GM21381 (cell line): ENCODE measurements around the gene SPATA24.

ENCODE experiments used
- ATAC-seq: cut with Tn5 transposase; IDR thresholded peaks from one replicate; pipeline ENCODE4 v1.9.1; 2021; ENCODE audit warnings: mild to moderate bottlenecking, moderate library complexity; ENCODE audit not compliant: unreplicated experiment

Gene SPATA24

GRCh38 chr5:139383993-139384590, 19.8 kb downstream of the SPATA24 start:
- no peak for ATAC-seq

- ATAC-seq = no peak
Measured at GRCh38 chr5:139383275-139383992, 20.5 kb downstream of the SPATA24 start, which contains the start of gene SLC23A1. Gene SLC23A1 (minus strand): TSS chr5:139383297. CDS start chr5:139383253, 44 bp downstream.

GRCh38 chr5:139382807-139383206, 21.1 kb downstream of the SPATA24 start:
- ATAC-seq = no peak

- ATAC-seq = no peak
Measured at GRCh38 chr5:139381837-139382761, 21.8 kb downstream of the SPATA24 start.

- ATAC-seq = no peak
Measured at GRCh38 chr5:139379626-139380449, 24.1 kb downstream of the SPATA24 start.

- ATAC-seq = no peak
Measured at GRCh38 chr5:139378941-139379361, 24.9 kb downstream of the SPATA24 start.

GRCh38 chr5:139378101-139378825, 25.6 kb downstream of the SPATA24 start:
- no peak for ATAC-seq

GRCh38 chr5:139377226-139377625, 26.7 kb downstream of the SPATA24 start:
- ATAC-seq = no peak

- ATAC-seq = no peak
Measured at GRCh38 chr5:139376364-139376763, 27.5 kb downstream of the SPATA24 start.

- ATAC-seq = no peak
Measured at GRCh38 chr5:139374909-139375308, 29.0 kb downstream of the SPATA24 start.

GRCh38 chr5:139371482-139372435, 32.1 kb downstream of the SPATA24 start:
- no peak for ATAC-seq

- no peak for ATAC-seq
Measured at GRCh38 chr5:139369181-139369580, 34.7 kb downstream of the SPATA24 start.

- no peak for ATAC-seq
Measured at GRCh38 chr5:139368613-139369012, 35.3 kb downstream of the SPATA24 start.

- no peak for ATAC-seq
Measured at GRCh38 chr5:139364466-139364865, 39.4 kb downstream of the SPATA24 start.

- ATAC-seq = no peak
Measured at GRCh38 chr5:139363937-139364336, 40.0 kb downstream of the SPATA24 start.

GRCh38 chr5:139361835-139362429, 42.0 kb downstream of the SPATA24 start:
- no peak for ATAC-seq

GRCh38 chr5:139360384-139360783, 43.5 kb downstream of the SPATA24 start:
- no peak for ATAC-seq

GRCh38 chr5:139358064-139358463, 45.8 kb downstream of the SPATA24 start:
- ATAC-seq = no peak
